Smooth muscle cell (in vitro differentiated cells): ENCODE data around the gene NAA38. TPM values are rescaled to one million over a fixed set of nuclear protein-coding genes. Genes with fewer than 3 reads are reported as not detected.

Source experiments
- DNase-seq: peaks from one replicate; lab custom pipeline; 2025; ENCODE audit not compliant: unreplicated experiment; lab: John Stamatoyannopoulos, UW
- H2AFZ ChIP-seq: fragments of 200-600 bp; sonication (generic); 2 replicates; pipeline ENCODE4 v1.6.0; 2016; ENCODE audit warnings: antibody characterized with exemption, low read depth, mild to moderate bottlenecking
- H3F3A ChIP-seq: fragments of 200-600 bp; sonication (generic); 2 replicates; pipeline ENCODE4 v1.6.0; 2017; ENCODE audit warnings: antibody characterized with exemption, low read depth
- H3K27ac ChIP-seq: fragments of 200-600 bp; sonication (generic); 2 replicates; pipeline ENCODE4 v1.5.1; 2016; ENCODE audit warnings: low read depth, mild to moderate bottlenecking
- H3K27me3 ChIP-seq: fragments of 200-600 bp; sonication (generic); 2 replicates; pipeline ENCODE4 v1.6.1; 2016; ENCODE audit warnings: low read depth, mild to moderate bottlenecking
- H3K36me3 ChIP-seq: fragments of 200-600 bp; sonication (generic); 2 replicates; pipeline ENCODE4 v1.5.1; 2016; ENCODE audit warnings: low read depth
- H3K4me1 ChIP-seq: fragments of 200-600 bp; sonication (generic); 2 replicates; pipeline ENCODE4 v1.5.1; 2016; ENCODE audit warnings: low read depth
- H3K4me2 ChIP-seq: fragments of 200-600 bp; sonication (generic); 2 replicates; pipeline ENCODE4 v1.6.0; 2016; ENCODE audit warnings: mild to moderate bottlenecking
- H3K4me3 ChIP-seq: fragments of 200-600 bp; sonication (generic); 2 replicates; pipeline ENCODE4 v1.5.1; 2016; ENCODE audit warnings: mild to moderate bottlenecking
- H3K79me2 ChIP-seq: fragments of 200-600 bp; sonication (generic); 2 replicates; pipeline ENCODE4 v1.6.0; 2016; ENCODE audit warnings: low read depth, mild to moderate bottlenecking
- H3K9ac ChIP-seq: fragments of 200-600 bp; sonication (generic); 2 replicates; pipeline ENCODE4 v1.6.0; 2016; ENCODE audit warnings: low read depth
- H3K9me3 ChIP-seq: fragments of 200-600 bp; sonication (generic); replicated peaks from 2 replicates; pipeline ENCODE4 v1.5.1; 2016; ENCODE audit warnings: low read depth
- H4K20me1 ChIP-seq: fragments of 200-600 bp; sonication (generic); 2 replicates; pipeline ENCODE4 v1.6.0; 2016; ENCODE audit warnings: low read depth
- CTCF ChIP-seq: fragments of 200-600 bp; sonication (generic); IDR thresholded peaks from 2 replicates; pipeline ENCODE4 v1.5.1; 2017; ENCODE audit warnings: borderline replicate concordance, mild to moderate bottlenecking, antibody characterized with exemption; ENCODE audit not compliant: insufficient read depth, poor library complexity, severe bottlenecking
- WGBS: methylation state at CpG from one replicate; pipeline ENCODE4 v1.1.7; 2016; ENCODE audit warnings: low lambda C conversion rate; 5-methylcytosine and 5-hydroxymethylcytosine counted together
- polyA plus RNA-seq: library from polyadenylated mRNA; unstranded; fragments of >200 nt; fragmentation: Nextera tagmentation; extraction: Ambion mirVana; gene quantifications from 2 replicates; pipeline ENCODE4 v1.2.1, GENCODE V29; 2016
- total RNA-seq: library from RNA; depleted of rRNA; stranded (reverse); fragments of >200 nt; gene quantifications from 2 replicates; pipeline ENCODE4 v1.2.3, GENCODE V29; 2014

The NAA38 gene
- total and polyA plus RNA-seq, 2 experiments from 2014 or later = 76.4 to 99.4 TPM

DNA sequence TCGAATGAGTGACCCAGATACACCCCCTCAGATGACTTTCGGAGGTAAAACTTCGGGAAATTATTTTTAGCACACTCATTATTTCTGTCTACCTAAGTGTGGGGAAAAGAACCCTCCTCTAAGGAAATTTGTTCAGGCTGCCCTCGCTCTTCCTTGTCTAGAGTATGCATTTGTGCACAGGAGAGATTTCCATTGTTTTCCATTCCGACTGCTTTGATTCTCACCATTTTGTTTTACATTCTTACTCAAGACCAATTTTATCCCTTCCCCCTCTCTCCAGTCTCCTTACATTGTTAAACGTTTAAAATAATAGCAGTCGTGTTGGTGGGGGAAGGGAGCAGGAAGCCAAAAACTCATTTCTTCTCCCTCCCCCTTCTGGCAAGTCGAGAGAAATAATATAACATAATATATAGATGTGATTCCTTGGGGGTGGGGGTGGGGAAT is 29.7 kb upstream of the NAA38 start:
- Histone ChIP-seq H3K9ac (peak overlapping the region; percentile 65), H3K79me2 (peaks cover 15% of the 10 kb centered on the region), H3K27ac (peak overlapping the region; percentile 58), H2AFZ (peak overlapping the region; percentile 13), H3K9me3 (no peaks in the 10 kb centered on the region), H3K27me3 (no peaks in the 10 kb centered on the region), H4K20me1 (no peaks in the 10 kb centered on the region), H3K4me1 (peaks cover 51% of the 10 kb centered on the region), H3K4me3 (peak overlapping the region; percentile 87), H3K4me2 (peak overlapping the region; percentile 100), H3K36me3 (no peaks in the 10 kb centered on the region), H3F3A (peaks cover 17% of the 10 kb centered on the region)
- 5% methylated on average over 8 of the region's 8 CpGs for WGBS
- DNase-seq = no peak
- TF ChIP-seq CTCF = no peak

DNA sequence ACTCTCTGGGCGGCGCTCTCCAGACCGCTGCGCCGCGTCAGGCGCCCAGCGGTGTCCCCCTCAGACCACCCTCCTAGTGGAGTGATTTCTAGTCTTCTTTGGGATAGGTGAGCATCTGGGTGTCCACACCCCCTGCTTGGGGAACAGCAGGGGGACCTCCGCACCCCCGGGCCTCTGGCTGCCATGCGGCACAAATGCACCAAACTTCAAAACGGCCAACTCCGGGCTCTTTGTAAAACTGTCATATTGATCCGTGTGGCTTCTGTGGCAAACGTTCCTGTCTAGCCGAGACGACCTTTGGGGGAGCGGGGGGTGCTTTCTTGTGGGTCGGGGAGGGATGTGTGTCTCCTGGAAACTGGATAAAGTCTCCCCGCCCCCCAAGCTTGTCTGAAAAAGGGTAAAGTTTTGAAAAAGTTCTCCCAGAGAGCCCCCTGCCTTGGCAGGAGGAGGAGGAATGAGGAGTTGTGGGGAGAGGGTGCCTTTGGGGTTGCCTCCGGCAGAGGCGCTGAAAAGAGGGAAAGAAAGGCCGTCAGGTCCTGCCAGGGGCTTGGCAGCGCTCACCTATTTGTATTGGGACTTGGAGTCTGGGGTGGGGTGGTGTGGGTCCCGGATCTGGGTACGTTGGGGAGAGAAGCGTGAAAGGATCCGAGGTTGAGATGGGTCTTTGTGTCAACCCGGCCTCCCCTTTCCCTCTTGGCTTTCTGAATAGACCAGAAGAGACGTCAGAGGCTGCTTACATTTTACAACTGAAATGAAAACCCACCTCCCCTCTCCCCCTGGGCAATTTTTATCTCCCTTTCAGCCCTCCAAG is 29.1 kb upstream of the NAA38 start:
- no peaks in the 10 kb centered on the region for H3K36me3 ChIP-seq
- peaks cover 17% of the 10 kb centered on the region for H3F3A ChIP-seq
- H3K27ac ChIP-seq = peak overlapping the region; percentile 58
- H3K79me2 ChIP-seq = peaks cover 15% of the 10 kb centered on the region
- peaks cover 51% of the 10 kb centered on the region for H3K4me1 ChIP-seq
- peak overlapping the region; percentile 100 for H3K4me2 ChIP-seq
- H4K20me1 ChIP-seq = no peaks in the 10 kb centered on the region
- peak overlapping the region; percentile 87 for H3K4me3 ChIP-seq
- WGBS = 2% methylated on average over 30 of the region's 30 CpGs
- H2AFZ ChIP-seq = peak overlapping the region; percentile 3
- peak overlapping the region; percentile 65 for H3K9ac ChIP-seq
- no peak for TF ChIP-seq CTCF
- H3K27me3 ChIP-seq = no peaks in the 10 kb centered on the region
- H3K9me3 ChIP-seq = no peaks in the 10 kb centered on the region
- DNase-seq = no peak

DNA sequence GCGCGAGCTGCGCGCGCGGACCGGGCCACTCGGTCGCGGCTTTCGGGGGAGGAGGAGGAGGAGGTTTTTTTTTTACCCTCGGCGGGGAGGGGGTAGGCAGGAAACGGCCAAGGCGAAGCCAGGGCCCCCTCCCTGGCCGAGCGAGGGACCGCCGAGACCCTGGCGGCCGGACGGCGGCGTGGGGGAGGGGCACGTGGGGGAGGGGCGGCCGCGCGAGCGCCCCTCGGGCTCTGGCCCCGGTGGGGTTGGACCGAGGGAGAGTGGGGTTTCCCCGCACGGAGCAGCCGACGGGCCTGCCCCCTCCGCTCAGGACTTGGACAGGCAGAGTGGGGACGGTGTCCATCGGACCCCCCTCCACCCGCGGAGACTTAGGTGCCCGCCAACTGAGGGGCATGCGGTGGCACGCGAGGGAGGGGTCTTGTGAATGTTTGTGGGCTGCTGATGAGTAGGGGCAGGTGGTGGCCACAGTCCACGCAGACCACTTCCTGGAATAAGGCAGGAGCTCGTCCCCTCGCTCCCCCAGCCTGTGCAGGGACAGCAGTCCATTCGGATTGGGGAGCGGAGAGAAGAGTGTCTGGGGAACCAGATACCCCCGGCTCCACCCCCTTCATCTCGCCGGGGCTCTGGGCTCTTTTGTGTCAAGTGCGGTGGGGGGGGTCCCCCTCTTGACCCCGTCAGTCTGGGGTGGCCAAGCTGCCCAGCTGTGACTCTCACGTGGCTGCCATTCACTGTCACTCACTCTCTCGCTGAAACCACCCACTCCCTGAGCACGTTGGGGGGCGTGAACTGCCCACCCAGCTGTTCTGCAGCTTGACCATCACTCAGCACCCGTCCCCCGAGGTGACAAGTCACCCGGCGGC is 28.2 kb upstream of the NAA38 start:
- Histone ChIP-seq H3K27me3 (no peaks in the 10 kb centered on the region), H3K4me1 (peaks cover 51% of the 10 kb centered on the region), H3K4me2 (peak overlapping the region; percentile 100), H3K79me2 (peaks cover 15% of the 10 kb centered on the region), H3K9me3 (no peaks in the 10 kb centered on the region), H3K9ac (peak overlapping the region; percentile 65), H3K36me3 (no peaks in the 10 kb centered on the region), H4K20me1 (no peaks in the 10 kb centered on the region), H3K27ac (peak overlapping the region; percentile 58), H2AFZ (peak overlapping the region; percentile 18), H3K4me3 (peak overlapping the region; percentile 87), H3F3A (peaks cover 17% of the 10 kb centered on the region)
- under 1% methylated on average over 33 of the region's 64 CpGs for WGBS
- TF ChIP-seq CTCF = no peak
- DNase-seq = no peak
